DOHH2 (cell line): Measurements from ENCODE around the gene FAAH.

Source experiments
- H3F3A ChIP-seq: fragments of 200-600 bp; sonication (generic), shearing (Covaris generic); 2 replicates; pipeline ENCODE4 v1.6.0; 2016; ENCODE audit warnings: antibody characterized with exemption, mild to moderate bottlenecking; ENCODE audit not compliant: control insufficient read depth, insufficient read depth
- H3K27ac ChIP-seq: fragments of 200-600 bp; sonication (generic); 2 replicates; pipeline ENCODE4 v1.5.1; 2014; ENCODE audit warnings: low read depth, mild to moderate bottlenecking, low read length, moderate library complexity
- H3K27me3 ChIP-seq: fragments of 200-600 bp; sonication (generic); 2 replicates; pipeline ENCODE4 v1.6.1; 2014; ENCODE audit warnings: mild to moderate bottlenecking, low read length, mixed read lengths; ENCODE audit not compliant: control insufficient read depth
- H3K36me3 ChIP-seq: fragments of 200-600 bp; sonication (generic); 2 replicates; pipeline ENCODE4 v1.6.1; 2014; ENCODE audit warnings: mild to moderate bottlenecking, low read length, moderate library complexity, mixed read lengths; ENCODE audit not compliant: control insufficient read depth
- H3K4me1 ChIP-seq: fragments of 200-600 bp; sonication (generic); 2 replicates; pipeline ENCODE4 v1.6.1; 2014; ENCODE audit warnings: mild to moderate bottlenecking, low read length, mixed read lengths; ENCODE audit not compliant: control insufficient read depth
- H3K4me2 ChIP-seq: fragments of 200-600 bp; sonication (generic); 2 replicates; pipeline ENCODE4 v1.6.0; 2014; ENCODE audit warnings: mild to moderate bottlenecking, low read length, moderate library complexity
- H3K4me3 ChIP-seq: fragments of 200-600 bp; sonication (generic); 2 replicates; pipeline ENCODE4 v1.5.1; 2014; ENCODE audit warnings: mild to moderate bottlenecking, low read length, mixed read lengths
- H3K79me2 ChIP-seq: fragments of 200-600 bp; sonication (generic); 2 replicates; pipeline ENCODE4 v1.6.1; 2014; ENCODE audit warnings: mild to moderate bottlenecking, low read length, mixed read lengths; ENCODE audit not compliant: control insufficient read depth
- H3K9me2 ChIP-seq: fragments of 200-600 bp; sonication (generic); replicated peaks from 2 replicates; pipeline ENCODE4 v1.6.1; 2014; ENCODE audit warnings: mild to moderate bottlenecking, low read length, mixed read lengths; ENCODE audit not compliant: control insufficient read depth
- H3K9me3 ChIP-seq: fragments of 200-600 bp; sonication (generic); 2 replicates; pipeline ENCODE4 v1.6.1; 2014; ENCODE audit warnings: antibody characterized with exemption, low read length, mixed read lengths; ENCODE audit not compliant: control insufficient read depth, insufficient read depth
- H4K20me1 ChIP-seq: fragments of 200-600 bp; sonication (generic); 2 replicates; pipeline ENCODE4 v1.6.0; 2014; ENCODE audit warnings: low read depth, mild to moderate bottlenecking, antibody characterized with exemption, low read length, moderate library complexity; ENCODE audit not compliant: control insufficient read depth, insufficient read depth
- CTCF ChIP-seq: fragments of 200-600 bp; sonication (generic); IDR thresholded peaks from one replicate; pipeline ENCODE4 v1.5.1; 2014; ENCODE audit warnings: antibody characterized with exemption, mild to moderate bottlenecking, low read depth, low read length; ENCODE audit not compliant: poor library complexity, severe bottlenecking
- EZH2phosphoT487 ChIP-seq: fragments of 200-600 bp; sonication (generic); IDR thresholded peaks from 2 replicates; pipeline ENCODE4 v1.6.1; 2017; ENCODE audit warnings: borderline replicate concordance, mild to moderate bottlenecking, antibody characterized with exemption, low read length, moderate library complexity, mixed read lengths

FAAH gene

GRCh38 chr1:46372431-46372830 is 21.7 kb upstream of the FAAH start:
- H3K27me3 ChIP-seq: no peaks in the 10 kb centered on the region
- H4K20me1 ChIP-seq: no peaks in the 10 kb centered on the region
- peaks cover 7% of the 10 kb centered on the region for H3F3A ChIP-seq
- no peaks in the 10 kb centered on the region for H3K9me2 ChIP-seq
- H3K9me3 ChIP-seq: no peaks in the 10 kb centered on the region
- H3K4me3 ChIP-seq: no peak overlapping the region
- TF ChIP-seq EZH2phosphoT487 (no peak), CTCF (no peak)
- no peak overlapping the region for H3K4me2 ChIP-seq
- H3K79me2 ChIP-seq: no peaks in the 10 kb centered on the region
- H3K36me3 ChIP-seq: peaks cover 9% of the 10 kb centered on the region; the same call in 1 of the 2 replicates
- peaks cover 34% of the 10 kb centered on the region for H3K4me1 ChIP-seq
- no peak overlapping the region for H3K27ac ChIP-seq

- Histone ChIP-seq H4K20me1 (no peaks in the 10 kb centered on the region), H3K79me2 (no peaks in the 10 kb centered on the region), H3K4me3 (no peak overlapping the region), H3K27me3 (no peaks in the 10 kb centered on the region), H3F3A (no peaks in the 10 kb centered on the region), H3K4me2 (no peak overlapping the region), H3K9me3 (no peaks in the 10 kb centered on the region), H3K27ac (no peak overlapping the region), H3K36me3 (no peaks in the 10 kb centered on the region), H3K9me2 (no peaks in the 10 kb centered on the region), H3K4me1 (no peaks in the 10 kb centered on the region)
- TF ChIP-seq EZH2phosphoT487 (no peak), CTCF (no peak)
Measured at GRCh38 chr1:46379996-46380395, 14.1 kb upstream of the FAAH start.

GRCh38 chr1:46380508-46380907 is 13.6 kb upstream of the FAAH start:
- H3K9me3 ChIP-seq: no peaks in the 10 kb centered on the region
- H3K4me2 ChIP-seq: no peak overlapping the region
- TF ChIP-seq EZH2phosphoT487: no peak
- no peak for TF ChIP-seq CTCF
- no peaks in the 10 kb centered on the region for H4K20me1 ChIP-seq
- no peaks in the 10 kb centered on the region for H3K27me3 ChIP-seq
- no peaks in the 10 kb centered on the region for H3F3A ChIP-seq
- no peak overlapping the region for H3K4me3 ChIP-seq
- no peaks in the 10 kb centered on the region for H3K4me1 ChIP-seq
- no peaks in the 10 kb centered on the region for H3K9me2 ChIP-seq
- no peaks in the 10 kb centered on the region for H3K79me2 ChIP-seq
- H3K36me3 ChIP-seq: no peaks in the 10 kb centered on the region
- no peak overlapping the region for H3K27ac ChIP-seq
